ENCODE results near the gene HNRNPL. TPM values are rescaled to one million over a fixed set of nuclear protein-coding genes. Genes with fewer than 3 reads are reported as not detected.
A peak's percentile ranks its signal among the peaks of the same experiment; 100 is the strongest.

HNRNPL gene
- total RNA-seq (397 and 418 TPM in 2 replicates), polyA plus RNA-seq (292 and 444 TPM in 2 replicates), polyA minus RNA-seq (225 and 330 TPM in 2 replicates)
- total RNA-seq (2013) = 280 TPM

DNA sequence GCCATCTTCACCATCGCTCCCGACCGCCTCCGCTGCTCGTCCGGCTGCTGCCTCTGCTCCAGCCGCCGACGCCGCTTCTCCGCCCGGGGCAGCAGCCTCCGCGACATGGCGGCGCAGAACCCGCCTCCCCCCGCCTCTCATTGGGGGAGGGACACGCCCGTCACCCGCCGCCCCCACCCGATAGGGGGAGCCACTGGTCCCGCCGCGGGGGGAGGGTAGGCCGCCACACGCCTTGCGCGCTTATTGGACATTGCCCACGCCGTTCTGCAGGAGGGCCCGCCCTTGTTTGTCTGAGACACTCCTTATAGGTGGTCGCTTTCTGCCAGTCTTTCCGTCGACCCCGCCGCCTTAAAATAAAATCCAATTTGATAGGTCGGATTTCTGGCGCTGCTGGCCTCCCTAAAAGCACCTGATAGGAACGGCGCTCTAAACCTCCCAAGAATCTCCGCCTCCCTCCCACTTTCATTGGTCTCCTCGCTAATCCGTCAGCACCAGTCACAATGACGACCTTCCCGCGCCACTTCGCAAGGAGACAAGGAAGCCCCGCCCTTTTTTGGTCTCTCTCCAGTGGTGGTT lies at the start of gene HNRNPL:
Gene HNRNPL (minus strand): TSS at position 127 of the 576 bp plus-strand sequence. CDS start 20 bp downstream, at position 107.
- H3K4me1 ChIP-seq (ENCODE audit: control insufficient read depth in 2 of 2, insufficient read depth in 2 of 2, low read length in 2 of 2) = peaks cover 37 to 51% of the 10 kb centered on the region in 2 donors
- Mint-ChIP-seq H3K27me3 (no peaks in the 10 kb centered on the region), H3K4me1 (peaks cover 56% of the 10 kb centered on the region), H3K4me3 (peak within 1 kb of the TSS; percentile 92), H3K27ac (peak within 1 kb of the TSS; percentile 99), H3K9me3 (ENCODE audit: insufficient read depth) (no peaks in the 10 kb centered on the region)
- ATAC-seq (ENCODE audit: low read depth) (peak; percentile 60), DNase-seq (peak; percentile 100)
- WGBS (ENCODE audit: insufficient coverage) = under 1% methylated on average over 50 of the region's 50 CpGs
- POLR2A ChIA-PET = interaction anchor here (0.8 to 8.7 kb wide), 11 partner anchors 8 to 80 kb away, joined by 3 to 237 read pairs (median 8); partner anchors contain the start of genes ECH1, NFKBIB, RINL and SIRT2
- H2AFZ ChIP-seq (ENCODE audit: insufficient read depth, low read depth, low read length, poor library complexity, severe bottlenecking) = peak within 1 kb of the TSS; percentile 64
- peak within 1 kb of the TSS; percentile 63 to 95 (median 83) for H3K4me3 ChIP-seq (ENCODE audit: control extremely low read depth in 1 of 5, extremely low read depth in 1 of 5, insufficient read depth in 1 of 5, low read depth in 2 of 5, low read length in 4 of 5)
- H3K9ac ChIP-seq (ENCODE audit: low read length) = peak within 1 kb of the TSS; percentile 98
- peak within 1 kb of the TSS; percentile 82 to 98 for H3K27ac ChIP-seq (ENCODE audit: low read length in 2 of 2)
- peak within 1 kb of the TSS; percentile 92 for H3K4me2 ChIP-seq (replicated peaks; ENCODE audit: low read depth, low read length, poor library complexity, severe bottlenecking)
- H3K9me3 ChIP-seq (ENCODE audit: control extremely low read depth in 1 of 3, control insufficient read depth in 2 of 3, insufficient read depth in 1 of 3, low read length in 2 of 3) = no peaks in the 10 kb centered on the region
- H3K79me2 ChIP-seq (ENCODE audit: control insufficient read depth, insufficient read depth, low read length) = peaks cover 41% of the 10 kb centered on the region
- H4K20me1 ChIP-seq (ENCODE audit: control insufficient read depth, insufficient read depth, low read length, poor library complexity, severe bottlenecking) = peaks cover 42% of the 10 kb centered on the region
- TF ChIP-seq EZH2 (IDR thresholded peaks at IDR 0.05; ENCODE audit: borderline replicate concordance, insufficient read depth, low read depth, low read length, poor library complexity, severe bottlenecking) (no peak), CTCF (IDR thresholded peaks at IDR 0.05) (peak; percentile 37)
- H3K27me3 ChIP-seq (replicated peaks in 1 of 4; ENCODE audit: control extremely low read depth in 1 of 4, control insufficient read depth in 3 of 4, insufficient read depth in 4 of 4, low read length in 3 of 4) = no peaks in the 10 kb centered on the region
- peaks cover 11 to 39% of the 10 kb centered on the region in 2 experiments for H3K36me3 ChIP-seq (replicated peaks in 1 of 2; ENCODE audit: control extremely low read depth in 1 of 2, control insufficient read depth in 1 of 2, extremely low read depth in 1 of 2, insufficient read depth in 2 of 2, low read length in 1 of 2)
- CTCF ChIA-PET = interaction anchor here (0.9 to 4.3 kb wide), 9 partner anchors 14 to 447 kb away, joined by 3 to 42 read pairs (median 5); partner anchors contain the start of genes ECH1, FAM98C, MRPS12 and SARS2
- intact Hi-C loops (cut with micrococcal nuclease) = loop anchor here (1.0 to 5.0 kb wide), 7 partner anchors 14 to 231 kb away; partner anchors contain the start of genes ACTN4, ECH1, EIF3K and NFKBIB
